ENCODE data around the gene IL17D.

The IL17D gene

DNA sequence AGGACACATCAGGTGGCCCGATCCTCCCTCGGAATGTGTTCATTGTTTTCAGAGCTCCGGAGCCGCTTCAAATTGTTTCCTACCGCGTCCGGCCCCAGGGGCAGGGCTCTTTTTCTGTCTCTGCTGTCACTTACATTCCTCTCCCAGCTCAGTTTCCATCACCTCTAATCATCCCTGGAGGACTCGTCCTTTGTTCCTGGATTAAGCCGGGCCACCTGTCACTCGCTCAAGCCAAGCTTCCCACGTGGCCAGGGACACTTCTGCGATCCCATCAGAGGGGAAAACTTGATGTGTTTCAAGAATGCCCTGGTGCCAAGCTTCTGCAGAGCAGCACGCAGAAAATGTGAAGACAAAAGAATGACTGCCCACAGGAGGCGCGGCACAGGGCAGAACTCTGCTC is 13.5 kb downstream of the IL17D start:
- no peak for DNase-seq (ENCODE audit: low read depth)
- H3K4me3 ChIP-seq (ENCODE audit: low read depth, low read length), result no peak overlapping the region
- TF ChIP-seq, protein P1, sequence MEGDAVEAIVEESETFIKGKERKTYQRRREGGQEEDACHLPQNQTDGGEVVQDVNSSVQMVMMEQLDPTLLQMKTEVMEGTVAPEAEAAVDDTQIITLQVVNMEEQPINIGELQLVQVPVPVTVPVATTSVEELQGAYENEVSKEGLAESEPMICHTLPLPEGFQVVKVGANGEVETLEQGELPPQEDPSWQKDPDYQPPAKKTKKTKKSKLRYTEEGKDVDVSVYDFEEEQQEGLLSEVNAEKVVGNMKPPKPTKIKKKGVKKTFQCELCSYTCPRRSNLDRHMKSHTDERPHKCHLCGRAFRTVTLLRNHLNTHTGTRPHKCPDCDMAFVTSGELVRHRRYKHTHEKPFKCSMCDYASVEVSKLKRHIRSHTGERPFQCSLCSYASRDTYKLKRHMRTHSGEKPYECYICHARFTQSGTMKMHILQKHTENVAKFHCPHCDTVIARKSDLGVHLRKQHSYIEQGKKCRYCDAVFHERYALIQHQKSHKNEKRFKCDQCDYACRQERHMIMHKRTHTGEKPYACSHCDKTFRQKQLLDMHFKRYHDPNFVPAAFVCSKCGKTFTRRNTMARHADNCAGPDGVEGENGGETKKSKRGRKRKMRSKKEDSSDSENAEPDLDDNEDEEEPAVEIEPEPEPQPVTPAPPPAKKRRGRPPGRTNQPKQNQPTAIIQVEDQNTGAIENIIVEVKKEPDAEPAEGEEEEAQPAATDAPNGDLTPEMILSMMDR (conservative IDR thresholded peaks at IDR 0.05; ENCODE audit: low read depth, low read length), result no peak

GRCh38 chr13:20717581-20718542 is 14.4 kb downstream of the IL17D start:
- DNase-seq (ENCODE audit: low read depth), result no peak
- no peak overlapping the region for H3K4me3 ChIP-seq (ENCODE audit: low read depth, low read length)
- TF ChIP-seq, protein P1 (conservative IDR thresholded peaks at IDR 0.05; ENCODE audit: low read depth, low read length), result no peak

- no peak overlapping the region for H3K4me3 ChIP-seq (ENCODE audit: low read depth, low read length)
- TF ChIP-seq, protein P1 (conservative IDR thresholded peaks at IDR 0.05; ENCODE audit: low read depth, low read length), result no peak
- DNase-seq (ENCODE audit: low read depth), result no peak
Observed at GRCh38 chr13:20718958-20719566, 15.6 kb downstream of the IL17D start.

GRCh38 chr13:20719783-20720182 is 16.3 kb downstream of the IL17D start:
- no peak for DNase-seq (ENCODE audit: low read depth)
- TF ChIP-seq, protein P1 (conservative IDR thresholded peaks at IDR 0.05; ENCODE audit: low read depth, low read length), result no peak
- H3K4me3 ChIP-seq (ENCODE audit: low read depth, low read length), result no peak overlapping the region

DNA sequence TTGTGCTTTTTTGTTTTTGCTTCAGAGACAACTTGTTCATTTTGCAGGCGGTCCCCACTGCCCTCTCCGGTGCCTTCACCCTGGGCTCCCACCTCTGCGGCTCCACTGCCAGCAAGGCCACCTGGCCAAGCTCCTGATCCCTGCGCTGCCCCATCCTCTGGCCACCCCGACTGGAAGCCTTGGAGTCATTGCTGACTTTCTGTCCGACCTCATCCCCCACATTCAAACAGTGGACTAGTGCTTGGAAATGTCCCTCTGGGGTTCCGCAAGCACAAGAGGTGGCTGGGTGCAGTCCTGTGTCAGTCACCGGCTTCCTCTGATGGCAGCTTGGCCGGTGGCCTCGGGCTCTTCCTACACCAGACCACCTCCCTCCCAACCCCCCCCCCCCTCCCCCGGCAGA is 17.0 kb downstream of the IL17D start:
- DNase-seq (ENCODE audit: low read depth), result no peak
- no peak overlapping the region for H3K4me3 ChIP-seq (ENCODE audit: low read depth, low read length)
- TF ChIP-seq, protein P1 (conservative IDR thresholded peaks at IDR 0.05; ENCODE audit: low read depth, low read length), result no peak

DNA sequence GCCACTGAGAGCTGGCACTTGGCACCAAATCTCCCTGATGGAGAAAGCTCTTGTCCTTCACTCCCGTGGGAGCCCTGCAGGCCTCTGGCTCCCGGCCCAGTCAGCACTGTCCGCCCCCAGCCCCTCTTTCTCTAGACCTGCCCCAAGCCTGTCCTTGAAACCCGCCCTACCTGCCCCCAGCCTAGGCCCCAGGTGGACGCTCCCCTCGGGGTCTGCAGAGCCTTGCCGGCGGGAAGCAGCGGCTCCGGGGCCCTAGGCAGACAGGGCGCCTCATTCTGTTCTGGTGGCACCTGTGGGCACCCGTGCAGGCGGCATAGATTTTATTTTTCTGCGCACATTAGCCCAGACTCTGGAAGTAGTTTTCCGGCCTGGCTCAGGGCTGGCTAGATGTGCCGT is 17.6 kb downstream of the IL17D start:
- peak overlapping the region; percentile 54 for H3K4me3 ChIP-seq (ENCODE audit: low read depth, low read length)
- no peak for DNase-seq (ENCODE audit: low read depth)
- TF ChIP-seq, protein P1 (conservative IDR thresholded peaks at IDR 0.05; ENCODE audit: low read depth, low read length), result no peak

Data from choroid plexus epithelial cell (primary cell).